NB4 (cell line): ENCODE results near the gene RPTOR.

Experiments used
- DNase-seq: peaks from one replicate; pipeline ENCODE4 v3.0.0; 2010; ENCODE audit warnings: low read depth
- H3K4me3 ChIP-seq: one replicate; pipeline ENCODE4 v1.5.1; 2011; ENCODE audit warnings: mild to moderate bottlenecking, low read depth, low read length, moderate library complexity
- MYC ChIP-seq: IDR thresholded peaks from 2 replicates; pipeline ENCODE4 v1.6.1; 2011; ENCODE audit warnings: low read depth, low read length
- POLR2A ChIP-seq: IDR thresholded peaks from 2 replicates; pipeline ENCODE4 v1.6.1; 2011; ENCODE audit warnings: mild to moderate bottlenecking; ENCODE audit not compliant: insufficient read length; ENCODE audit errors: extremely low read depth
- TF ChIP-seq, protein P1 (sequence below): IDR thresholded peaks from 2 replicates; pipeline ENCODE4 v1.6.1; 2011; ENCODE audit warnings: low read depth, low read length
- TF ChIP-seq, protein P2 (sequence below): IDR thresholded peaks from one replicate; pipeline ENCODE4 v1.5.1; 2012; ENCODE audit warnings: low read depth, low read length

Gene RPTOR

DNA sequence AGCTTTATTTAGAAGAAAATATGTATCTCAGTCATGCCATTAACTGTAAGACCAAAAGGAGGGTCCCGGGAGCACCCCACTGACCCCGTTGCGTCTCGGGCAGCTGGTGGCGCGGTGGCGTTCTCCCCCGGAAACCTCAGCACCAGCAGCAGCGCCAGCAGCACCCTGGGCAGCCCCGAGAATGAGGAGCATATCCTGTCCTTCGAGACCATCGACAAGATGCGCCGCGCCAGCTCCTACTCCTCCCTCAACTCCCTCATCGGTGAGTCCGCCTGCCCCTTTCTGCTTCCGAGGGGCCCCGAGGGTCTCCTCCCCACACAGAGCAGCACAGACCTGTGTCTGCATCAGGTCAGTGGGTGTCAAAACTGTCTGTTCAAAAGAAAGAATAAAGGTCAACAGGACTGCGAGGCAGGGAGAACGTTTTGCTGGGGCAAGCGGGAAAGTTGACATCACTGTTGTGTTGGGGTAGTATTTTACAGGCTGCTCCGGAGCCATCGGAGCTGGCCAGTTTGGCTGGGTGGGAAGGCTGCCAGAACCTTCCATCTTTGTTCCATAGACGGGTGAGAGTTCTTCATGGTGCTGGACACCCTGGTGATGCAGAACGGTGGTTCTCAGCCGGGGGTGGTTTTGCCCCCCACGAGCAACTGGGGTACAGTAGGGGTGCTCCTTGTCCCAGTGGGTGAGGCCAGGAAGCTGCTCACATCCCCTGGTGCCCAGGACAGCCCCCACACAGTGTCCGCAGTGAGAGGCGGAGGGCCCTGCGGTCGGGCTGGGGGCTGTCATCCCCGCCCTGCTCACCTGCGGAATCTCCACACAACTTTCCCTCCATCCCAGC is 349.2 kb downstream of the RPTOR start:
- TF ChIP-seq POLR2A = no peak
- TF ChIP-seq, protein P1, sequence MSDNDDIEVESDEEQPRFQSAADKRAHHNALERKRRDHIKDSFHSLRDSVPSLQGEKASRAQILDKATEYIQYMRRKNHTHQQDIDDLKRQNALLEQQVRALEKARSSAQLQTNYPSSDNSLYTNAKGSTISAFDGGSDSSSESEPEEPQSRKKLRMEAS = no peak
- no peak for TF ChIP-seq MYC
- TF ChIP-seq, protein P2, sequence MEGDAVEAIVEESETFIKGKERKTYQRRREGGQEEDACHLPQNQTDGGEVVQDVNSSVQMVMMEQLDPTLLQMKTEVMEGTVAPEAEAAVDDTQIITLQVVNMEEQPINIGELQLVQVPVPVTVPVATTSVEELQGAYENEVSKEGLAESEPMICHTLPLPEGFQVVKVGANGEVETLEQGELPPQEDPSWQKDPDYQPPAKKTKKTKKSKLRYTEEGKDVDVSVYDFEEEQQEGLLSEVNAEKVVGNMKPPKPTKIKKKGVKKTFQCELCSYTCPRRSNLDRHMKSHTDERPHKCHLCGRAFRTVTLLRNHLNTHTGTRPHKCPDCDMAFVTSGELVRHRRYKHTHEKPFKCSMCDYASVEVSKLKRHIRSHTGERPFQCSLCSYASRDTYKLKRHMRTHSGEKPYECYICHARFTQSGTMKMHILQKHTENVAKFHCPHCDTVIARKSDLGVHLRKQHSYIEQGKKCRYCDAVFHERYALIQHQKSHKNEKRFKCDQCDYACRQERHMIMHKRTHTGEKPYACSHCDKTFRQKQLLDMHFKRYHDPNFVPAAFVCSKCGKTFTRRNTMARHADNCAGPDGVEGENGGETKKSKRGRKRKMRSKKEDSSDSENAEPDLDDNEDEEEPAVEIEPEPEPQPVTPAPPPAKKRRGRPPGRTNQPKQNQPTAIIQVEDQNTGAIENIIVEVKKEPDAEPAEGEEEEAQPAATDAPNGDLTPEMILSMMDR = no peak
- H3K4me3 ChIP-seq = no peak overlapping the region
- no peak for DNase-seq

DNA sequence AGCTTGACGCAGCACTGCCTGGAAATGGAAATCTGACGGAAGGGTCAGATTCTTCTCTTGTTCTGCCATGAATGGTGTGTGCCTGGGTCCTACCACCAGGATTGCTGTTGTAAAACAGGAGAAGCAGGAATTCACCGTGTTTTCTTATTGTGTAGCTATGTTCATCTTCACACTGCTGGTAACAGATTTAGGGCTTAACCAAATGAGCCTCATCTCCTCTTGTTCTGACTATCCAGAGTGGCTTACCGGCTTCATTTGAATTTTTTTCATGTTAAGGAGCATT is 349.7 kb downstream of the RPTOR start:
- DNase-seq = no peak
- TF ChIP-seq POLR2A = no peak
- TF ChIP-seq, protein P2 = no peak
- TF ChIP-seq MYC = no peak
- TF ChIP-seq, protein P1 = no peak
- no peak overlapping the region for H3K4me3 ChIP-seq

DNA sequence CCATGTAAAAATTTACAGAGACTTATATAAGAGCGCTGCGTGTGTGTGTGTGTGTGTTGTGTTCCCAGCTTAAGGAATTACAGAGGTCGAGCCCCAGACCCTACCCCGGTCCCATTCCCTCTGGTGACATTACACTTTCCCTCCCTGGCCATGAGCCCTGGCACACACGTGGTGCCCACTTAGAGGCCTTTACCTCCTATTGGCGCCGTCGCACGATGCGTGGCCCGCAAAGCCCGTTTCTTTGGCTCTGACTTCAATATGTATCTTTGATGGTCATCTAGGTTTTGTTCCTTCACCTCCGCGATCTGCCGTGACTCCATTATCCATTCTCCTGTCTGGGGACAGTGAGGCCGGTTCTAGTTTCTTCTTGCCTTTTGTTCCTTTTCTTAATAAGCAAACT is 350.1 kb downstream of the RPTOR start:
- DNase-seq = no peak
- H3K4me3 ChIP-seq = no peak overlapping the region
- TF ChIP-seq POLR2A (no peak), MYC (no peak)
- TF ChIP-seq, protein P1 = no peak
- TF ChIP-seq, protein P2 = no peak

DNA sequence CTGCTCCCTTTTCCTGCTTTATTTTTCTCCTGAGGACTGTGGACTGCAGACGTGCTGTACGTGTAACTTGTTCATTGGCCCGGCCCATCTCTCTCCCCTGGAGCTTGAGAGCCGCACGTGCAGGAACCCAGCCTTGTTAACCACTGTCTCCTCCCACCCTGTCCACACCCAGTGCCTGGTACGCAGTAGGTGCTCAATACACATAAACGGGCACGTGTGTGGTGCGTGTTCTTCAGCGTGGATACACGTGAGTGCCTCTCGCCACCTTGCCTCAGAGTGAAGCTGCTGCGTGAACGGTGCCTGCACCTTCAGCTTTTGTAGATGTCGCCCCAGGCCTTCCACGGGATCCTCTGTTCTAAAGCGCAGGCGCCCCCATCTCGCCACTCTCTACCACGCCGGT is 350.7 kb downstream of the RPTOR start:
- H3K4me3 ChIP-seq = no peak overlapping the region
- TF ChIP-seq, protein P2 = no peak
- TF ChIP-seq, protein P1 = no peak
- TF ChIP-seq MYC (no peak), POLR2A (no peak)

DNA sequence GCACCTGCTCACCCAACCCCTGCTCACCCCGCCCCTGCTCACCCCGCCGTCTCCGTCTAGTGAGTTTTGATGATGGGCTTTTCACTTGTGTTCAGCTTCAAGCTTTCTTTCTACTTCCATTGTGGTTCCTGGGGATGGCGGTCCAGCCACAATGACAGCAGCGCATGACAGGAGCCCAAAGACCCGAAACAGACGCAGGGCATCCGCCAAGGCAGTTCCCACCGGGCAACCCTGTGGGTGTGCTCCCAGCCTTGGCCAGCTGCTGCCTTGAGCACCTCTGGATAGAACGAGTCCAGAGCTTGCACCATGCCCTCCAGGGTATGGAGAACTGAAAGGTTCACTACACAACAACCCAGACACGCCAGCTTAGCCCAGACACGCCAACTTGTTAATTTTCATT is 354.1 kb downstream of the RPTOR start:
- TF ChIP-seq, protein P2 = no peak
- TF ChIP-seq, protein P1 = no peak
- TF ChIP-seq MYC (no peak), POLR2A (no peak)
- DNase-seq = no peak
- no peak overlapping the region for H3K4me3 ChIP-seq

More for the DNA sequence above, 350.7 kb downstream of the RPTOR start:
- DNase-seq = no peak
